GM19025 (cell line): ENCODE data around the gene CTSD.

ENCODE experiments used
- ATAC-seq: cut with Tn5 transposase; IDR thresholded peaks from one replicate; pipeline ENCODE4 v1.9.1; 2021; ENCODE audit warnings: mild to moderate bottlenecking, low read depth, moderate library complexity; ENCODE audit not compliant: unreplicated experiment

The CTSD gene

DNA sequence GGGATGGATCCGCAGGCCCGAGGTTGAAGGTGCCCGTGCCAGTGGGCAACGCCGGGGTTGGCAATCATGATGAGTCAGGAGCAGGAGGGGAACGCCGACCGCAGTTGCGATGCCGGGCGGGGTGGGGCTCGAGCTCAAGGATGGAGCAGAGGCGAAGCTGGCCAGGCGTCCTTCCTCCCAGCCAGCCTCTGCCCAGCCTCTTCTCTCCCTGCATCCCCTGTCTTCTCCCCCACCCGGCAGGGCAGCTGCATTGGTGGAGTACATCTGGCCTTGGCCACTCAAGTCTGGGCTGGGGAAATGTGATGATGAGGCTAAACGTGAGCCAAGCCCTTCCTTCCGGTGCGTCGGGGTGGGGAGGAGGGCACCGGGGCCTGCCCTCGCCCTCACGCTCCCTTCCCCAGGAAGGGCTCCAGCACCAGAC is 17.2 kb downstream of the CTSD start:
- no peak for ATAC-seq

DNA sequence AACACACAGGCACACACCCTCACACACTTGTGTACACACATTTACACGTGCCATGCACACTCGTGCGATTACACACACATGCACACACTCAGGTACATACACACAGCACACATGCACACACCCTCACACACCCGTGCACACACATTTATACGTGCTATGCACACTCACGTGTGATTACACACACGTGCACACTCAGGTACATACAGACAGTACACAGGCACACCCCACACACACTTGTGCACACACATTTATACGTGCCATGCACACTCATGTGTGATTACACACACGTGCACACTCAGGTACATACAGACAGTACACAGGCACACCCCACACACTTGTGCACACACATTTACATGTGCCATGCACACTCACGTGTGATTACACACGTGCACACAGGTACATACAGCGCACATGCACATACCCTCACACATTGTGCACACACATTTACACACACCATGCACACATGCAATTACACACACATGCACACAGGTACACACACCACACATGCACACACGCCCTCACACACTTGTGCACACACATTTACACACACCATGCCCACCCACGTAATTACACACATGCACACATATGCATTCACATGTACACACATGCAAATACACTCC is 17.9 kb downstream of the CTSD start:
- no peak for ATAC-seq

DNA sequence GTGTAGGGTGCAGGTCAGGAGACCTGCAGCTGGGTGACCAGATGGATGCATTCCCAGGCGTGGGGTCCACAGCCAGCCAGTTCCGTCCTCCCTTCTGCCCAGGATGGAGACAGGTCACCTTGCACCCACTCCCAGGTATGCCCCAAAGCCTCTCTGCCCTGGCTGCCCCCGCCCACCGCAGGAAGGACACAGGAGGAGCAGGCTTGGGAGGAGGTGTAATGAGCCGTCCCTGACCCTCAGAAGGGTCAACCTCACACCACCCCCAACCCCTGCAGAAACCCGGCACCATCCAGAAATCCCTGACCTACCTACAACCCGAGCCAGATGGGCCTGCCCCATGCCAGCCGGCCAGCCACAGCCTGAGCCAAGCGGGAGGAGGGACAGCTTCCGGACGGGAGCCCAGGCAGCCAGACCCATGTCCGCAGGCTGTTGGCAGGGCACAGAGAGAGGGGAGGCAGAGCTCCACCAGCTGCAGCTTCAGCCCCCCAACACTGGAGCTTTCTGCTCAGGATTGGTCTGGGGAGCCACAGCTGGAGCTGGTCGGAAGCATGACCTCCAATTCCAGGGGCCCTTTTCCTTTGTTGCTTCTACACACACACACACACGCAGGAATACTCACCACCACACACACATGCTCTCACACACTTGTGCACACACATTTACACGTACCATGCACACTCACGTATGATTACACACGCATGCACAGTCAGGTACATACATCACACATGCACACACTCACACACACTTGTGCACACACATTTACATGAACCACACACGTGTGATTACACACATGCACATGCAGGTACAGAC is 18.6 kb downstream of the CTSD start:
- ATAC-seq = no peak

DNA sequence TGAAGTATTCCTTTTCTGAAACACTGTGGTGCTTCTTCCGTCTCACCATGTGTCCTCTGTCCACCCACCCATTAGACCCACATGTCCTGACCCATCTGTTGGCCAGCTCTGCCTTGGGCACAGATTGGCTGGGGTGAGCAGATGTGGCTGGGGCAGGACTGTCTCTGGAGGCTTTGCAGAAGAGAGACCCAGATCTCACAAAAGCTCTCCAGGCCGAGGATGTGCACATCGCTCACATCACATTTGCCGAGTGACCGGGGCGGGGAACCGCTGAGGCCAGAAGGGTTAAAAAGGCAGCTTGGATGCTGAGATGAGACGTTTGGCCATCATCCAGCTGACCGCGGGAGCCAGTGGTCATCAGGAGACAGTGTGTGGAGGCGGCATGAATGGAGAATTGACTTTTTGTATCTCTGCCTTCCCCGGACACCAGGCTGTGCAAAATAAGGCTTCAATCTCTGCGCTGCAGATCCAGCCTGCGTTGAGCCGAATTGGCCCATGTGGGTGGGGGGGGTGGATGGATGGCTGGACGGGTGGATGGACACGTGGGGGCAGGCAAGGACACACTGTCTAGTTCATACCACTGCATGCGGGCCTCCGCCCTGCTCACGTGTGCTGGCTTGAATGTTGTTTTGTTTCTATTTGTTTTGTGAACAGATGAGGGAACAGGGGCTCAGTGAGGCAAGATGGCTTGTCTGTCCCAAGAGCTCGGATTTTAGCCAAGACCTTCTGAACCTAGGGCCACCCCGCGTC is 19.4 kb downstream of the CTSD start:
- ATAC-seq = no peak

DNA sequence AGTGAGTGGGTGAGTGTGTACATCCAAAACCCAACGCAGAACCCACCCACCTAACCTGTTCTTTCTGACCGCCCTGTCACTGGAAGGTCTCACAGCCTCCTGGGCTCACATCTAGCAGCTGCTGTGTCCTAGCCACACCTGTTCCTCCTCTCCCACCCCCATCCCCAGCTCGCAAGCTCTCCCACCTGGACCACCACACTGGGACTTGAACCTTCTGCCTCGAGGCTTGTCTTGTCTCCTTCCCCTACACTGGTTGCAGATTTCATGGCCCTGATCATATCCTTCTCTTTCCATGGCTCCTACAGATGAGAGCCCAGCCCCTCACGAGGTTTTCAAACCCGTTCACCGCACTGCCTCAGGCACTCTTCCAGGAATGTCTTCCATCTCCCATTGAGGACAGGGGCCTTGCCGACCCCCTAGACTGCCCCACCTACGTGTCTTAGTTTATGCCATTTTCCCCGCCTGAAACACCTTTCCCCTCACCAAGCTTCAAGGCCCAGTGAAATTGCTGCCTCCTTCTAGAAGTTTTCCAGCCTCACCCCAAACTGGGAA is 20.1 kb downstream of the CTSD start:
- no peak for ATAC-seq

DNA sequence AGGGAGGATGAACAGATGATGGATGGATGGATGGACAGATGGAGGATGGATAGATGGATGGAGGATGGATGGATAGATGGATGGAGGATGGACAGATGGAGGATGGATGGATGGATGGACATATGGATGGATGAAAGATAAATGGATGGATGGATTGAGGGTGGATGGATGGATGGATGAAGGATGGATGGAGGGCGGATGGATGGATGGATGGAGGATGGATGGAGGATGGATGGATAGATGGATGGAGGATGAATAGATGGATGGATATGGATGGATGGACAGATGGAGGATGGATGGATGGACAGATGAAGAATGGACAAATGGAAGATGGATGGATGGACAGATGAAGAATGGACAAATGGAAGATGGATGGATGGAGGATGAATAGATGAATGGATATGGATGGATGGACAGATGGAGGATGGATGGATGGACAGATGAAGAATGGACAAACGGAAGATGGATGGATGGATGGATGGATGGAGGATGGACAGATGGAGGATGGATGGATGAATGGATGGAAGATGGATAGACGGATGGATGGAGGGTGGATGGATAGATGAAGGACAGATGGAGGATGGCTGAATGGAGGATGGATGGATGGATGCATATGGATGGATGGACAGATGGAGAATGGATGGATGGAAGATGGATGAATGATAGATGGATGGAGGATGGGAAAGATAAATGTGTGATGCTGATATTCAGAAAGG is 20.7 kb downstream of the CTSD start:
- ATAC-seq = no peak

DNA sequence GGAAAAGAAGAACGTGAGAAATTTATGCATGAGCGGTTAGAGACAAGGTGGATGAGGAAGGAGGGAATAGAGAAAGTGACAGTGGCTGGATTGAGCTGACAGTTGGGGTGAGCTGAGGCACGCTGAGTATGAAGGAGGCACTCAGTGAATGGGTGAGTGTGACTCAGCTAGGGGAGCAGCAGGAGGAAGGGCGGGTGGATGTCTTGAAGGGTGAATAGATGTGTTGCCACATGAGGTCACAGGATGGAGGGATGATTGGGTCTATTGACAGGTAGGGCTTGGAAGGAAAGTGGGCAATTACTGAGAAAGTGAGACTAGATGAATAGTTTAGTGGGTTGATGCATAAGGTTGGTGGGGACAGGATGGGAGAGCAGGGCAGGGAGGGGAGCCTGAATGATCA is 21.4 kb downstream of the CTSD start:
- no peak for ATAC-seq

DNA sequence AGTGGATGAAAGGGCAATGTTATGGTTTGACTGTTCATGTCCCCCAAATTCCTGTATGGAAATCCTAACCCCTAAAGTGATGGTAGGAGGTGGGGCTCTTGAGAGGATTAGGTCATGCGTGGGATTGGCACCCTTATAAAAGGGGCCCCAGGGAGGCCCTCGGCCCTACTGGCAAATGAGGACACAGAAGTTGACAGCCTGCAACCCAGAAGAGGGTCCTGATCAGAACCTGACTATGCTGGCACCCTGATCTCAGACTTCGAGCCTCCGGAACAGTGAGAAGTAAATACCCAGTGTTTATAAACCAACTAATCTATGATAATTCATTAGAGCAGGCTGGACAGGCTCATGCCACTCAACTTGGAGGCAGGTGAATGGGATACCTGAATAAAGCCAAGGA is 22.0 kb downstream of the CTSD start:
- no peak for ATAC-seq

DNA sequence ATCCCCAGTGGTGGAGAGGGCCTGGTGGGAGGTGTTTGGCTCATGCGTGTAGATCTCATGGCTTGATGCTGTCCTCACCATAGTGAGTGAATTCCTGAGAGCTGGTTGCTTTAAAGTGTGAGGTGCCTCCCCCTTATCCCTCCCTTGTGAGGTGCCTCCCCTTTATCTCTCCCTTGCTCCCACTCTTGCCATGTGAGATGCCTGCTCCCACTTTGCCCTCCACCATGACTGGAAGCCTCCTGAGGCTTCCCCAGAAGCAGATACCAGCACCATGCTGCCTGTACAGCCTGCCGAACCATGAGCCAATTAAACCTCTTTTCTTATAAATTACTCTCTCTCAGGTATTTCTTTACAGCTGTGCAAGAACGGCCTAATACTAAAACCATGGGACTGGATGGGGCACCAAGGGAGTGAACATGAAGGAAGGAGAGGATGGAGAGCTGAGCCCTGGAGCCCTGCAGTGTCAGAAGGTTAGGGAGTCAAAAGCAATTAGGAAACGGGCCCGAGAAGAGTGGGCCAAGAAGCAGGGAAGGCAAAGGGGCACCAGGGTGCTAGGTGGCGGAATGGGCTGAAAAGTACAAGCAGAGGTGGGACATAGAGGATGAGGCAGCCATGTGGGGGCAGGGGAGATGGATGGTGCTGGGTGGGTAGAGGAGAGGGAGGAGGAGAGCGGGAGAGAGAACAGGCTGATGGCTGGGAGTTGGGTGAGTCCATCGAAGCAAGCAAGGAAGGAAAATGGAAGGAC is 22.8 kb downstream of the CTSD start:
- no peak for ATAC-seq

DNA sequence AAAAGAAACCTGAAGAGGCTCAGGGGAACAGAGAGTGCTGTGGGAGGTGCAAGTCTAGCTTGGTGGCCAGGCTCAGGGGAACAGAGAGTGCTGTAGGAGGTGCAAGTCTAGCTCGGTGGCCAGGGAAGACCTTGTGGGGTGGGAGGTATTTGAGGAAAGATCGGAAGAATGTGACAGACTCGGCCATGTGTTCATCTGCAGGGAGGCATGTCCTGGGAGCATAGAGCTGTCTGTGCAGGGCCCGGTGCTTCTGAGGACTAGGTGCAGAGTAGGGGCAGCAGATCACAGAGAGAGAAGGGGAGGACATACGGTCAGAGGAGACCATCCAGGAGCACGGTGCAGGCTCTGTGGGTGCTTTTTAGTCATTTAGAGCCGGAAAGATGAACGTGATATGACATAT is 24.2 kb downstream of the CTSD start:
- ATAC-seq = no peak

DNA sequence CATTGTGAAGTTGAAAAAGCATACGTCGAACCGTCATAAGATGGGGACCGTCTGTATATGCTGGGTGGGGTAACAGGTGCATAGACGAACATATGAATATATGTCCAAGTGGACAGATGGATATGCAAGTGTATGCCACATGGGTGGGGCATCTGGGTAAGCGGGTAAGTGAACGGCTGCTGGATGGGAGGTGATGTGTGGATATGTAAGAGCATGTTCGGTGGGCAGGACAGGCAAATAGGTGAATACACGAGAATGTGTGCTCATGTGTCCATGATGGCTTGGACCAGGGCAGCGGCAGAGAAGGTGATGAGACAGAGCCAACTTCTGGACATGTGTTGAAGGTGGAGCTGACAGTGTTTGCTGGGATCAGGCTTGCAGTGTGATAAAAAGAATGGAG is 25.3 kb downstream of the CTSD start:
- ATAC-seq = no peak

DNA sequence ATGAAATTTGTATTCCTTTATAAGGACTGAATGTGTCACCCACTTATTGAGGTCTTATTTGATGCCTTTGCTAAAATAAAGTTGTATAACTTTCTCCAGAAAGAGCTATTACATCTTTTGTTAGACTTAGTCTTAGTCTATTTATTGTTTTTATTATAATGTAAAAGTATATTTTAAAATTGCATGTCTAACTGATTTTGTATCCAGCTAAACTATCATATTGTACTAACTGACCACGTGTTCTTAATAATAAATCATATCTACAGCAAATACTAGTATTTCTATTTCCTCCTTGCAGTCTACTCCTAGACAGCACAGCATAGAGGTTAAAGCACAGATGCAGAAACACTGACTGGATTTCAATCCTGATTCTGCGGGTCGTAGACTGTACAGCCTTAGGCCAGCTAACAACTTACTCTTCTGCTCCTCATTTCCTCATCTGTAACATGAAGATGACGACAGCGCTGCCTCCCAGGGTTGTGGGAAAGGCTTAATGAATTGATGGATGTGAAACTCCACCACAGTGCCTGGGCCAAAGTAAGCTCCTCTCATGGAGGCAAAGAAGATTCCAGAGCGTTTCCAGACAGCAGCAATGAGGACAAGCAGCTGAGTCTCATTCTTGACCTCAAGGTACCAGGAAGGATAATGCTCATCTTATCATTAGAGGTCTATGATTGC is 26.5 kb downstream of the CTSD start:
- ATAC-seq = no peak

DNA sequence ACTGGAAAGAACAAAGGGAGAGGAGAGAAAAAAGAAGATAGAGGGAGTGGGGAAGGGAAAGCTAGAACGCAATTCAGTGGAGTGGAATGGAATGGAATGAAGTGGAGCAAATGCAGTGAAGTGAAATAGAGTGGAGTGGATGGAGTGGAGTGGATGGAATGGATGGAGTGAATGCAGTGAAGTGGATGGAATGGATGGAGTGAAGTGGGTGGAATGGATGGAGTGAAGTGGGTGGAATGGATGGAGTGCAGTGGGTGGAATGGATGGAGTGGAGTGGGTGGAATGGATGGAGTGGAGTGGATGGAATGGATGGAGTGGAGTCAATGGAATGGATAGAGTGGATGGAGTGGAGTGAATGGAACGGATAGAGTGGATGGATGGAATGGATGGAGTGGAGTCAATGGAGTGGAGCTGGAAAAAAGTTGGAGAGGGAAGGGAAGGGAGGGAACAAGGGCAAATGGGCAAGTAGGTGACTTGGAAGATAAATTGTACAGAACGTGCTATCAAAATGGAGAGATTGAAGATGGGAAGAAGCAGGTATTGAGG is 27.2 kb downstream of the CTSD start:
- no peak for ATAC-seq

DNA sequence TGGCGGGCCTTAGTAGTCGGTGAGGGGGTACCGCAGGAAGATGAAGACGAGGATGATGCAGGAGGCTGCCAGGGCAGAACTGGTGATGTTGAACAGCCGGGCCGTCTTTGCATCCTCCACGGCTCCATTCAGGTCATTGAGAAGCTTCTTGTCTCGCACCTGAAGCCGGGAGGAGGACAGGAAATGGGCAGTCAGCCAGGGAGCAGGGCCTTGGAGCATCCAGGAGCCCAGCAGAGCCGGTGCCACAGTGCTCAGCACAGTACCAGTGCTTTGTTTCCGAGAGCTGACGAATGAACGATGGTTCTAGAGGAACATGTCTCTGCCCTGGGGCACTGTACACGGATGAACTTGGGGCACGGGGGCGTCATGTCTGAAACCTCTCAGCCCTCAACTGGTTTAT is 28.5 kb downstream of the CTSD start:
- ATAC-seq = no peak

DNA sequence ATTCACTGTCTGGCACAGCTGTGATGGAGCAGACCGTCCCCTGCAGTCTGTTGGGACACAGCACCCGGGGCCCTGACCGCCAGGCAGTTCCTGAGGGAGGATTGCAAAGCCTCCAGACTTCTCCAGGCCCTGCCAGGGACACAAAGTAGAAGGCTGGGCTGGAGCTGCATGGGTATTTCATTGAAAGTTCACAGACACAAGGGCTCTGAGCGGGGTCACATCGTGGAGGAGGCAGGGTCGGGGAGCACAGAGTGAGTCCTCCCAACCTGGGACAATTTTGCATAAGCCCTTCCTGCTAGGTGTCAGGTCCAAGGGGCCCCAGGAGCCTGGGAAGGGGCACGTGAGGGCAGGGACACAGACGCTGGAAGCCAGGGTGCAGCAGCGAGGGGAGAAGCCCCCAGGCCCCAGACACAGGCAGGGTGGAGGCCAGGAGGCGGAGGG is 29.1 kb downstream of the CTSD start:
- no peak for ATAC-seq

DNA sequence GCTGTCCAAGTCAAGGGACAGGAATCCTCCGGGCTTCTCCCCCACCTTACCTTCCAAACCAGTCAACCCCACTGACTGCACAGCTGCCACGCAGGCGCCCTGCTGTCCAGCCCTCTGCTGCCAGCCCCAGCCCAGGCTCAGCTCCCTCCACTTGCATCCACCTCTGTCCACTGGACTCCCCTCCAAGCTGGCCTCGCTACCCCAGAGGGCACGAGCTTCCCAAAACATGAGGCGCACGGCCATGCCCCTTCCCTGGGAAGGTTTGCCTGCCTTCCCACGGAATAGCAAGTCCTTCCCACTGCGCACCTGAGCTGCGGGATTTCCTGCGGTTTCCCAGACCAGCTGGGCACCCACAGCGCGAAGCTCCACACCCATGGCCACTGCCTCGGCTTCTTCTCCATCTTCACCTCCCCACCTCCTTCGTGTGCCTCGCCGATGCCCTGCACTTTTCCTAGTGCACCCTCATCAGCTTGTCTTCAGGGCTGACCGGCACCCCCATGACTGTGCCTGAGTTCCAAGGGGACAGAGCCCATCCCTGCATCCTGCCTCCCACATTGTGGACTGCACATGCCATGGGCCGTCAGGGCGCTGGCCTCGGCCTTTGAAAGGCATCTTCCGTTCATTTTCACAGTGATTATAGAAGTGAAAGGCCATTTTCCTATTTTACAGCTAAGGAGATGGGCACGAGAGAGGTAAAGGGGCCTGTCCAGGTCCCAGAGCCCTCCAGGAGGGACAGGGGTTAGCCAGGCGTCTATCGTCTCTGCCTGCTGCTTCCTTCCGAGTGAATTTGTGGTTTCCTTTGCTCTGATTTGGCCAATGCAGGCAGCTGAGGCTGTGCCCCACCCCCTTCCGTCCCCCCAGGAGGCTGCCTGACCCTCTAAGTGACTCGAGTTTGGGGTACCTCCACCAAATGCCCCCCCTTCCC is 29.7 kb downstream of the CTSD start:
- no peak for ATAC-seq

DNA sequence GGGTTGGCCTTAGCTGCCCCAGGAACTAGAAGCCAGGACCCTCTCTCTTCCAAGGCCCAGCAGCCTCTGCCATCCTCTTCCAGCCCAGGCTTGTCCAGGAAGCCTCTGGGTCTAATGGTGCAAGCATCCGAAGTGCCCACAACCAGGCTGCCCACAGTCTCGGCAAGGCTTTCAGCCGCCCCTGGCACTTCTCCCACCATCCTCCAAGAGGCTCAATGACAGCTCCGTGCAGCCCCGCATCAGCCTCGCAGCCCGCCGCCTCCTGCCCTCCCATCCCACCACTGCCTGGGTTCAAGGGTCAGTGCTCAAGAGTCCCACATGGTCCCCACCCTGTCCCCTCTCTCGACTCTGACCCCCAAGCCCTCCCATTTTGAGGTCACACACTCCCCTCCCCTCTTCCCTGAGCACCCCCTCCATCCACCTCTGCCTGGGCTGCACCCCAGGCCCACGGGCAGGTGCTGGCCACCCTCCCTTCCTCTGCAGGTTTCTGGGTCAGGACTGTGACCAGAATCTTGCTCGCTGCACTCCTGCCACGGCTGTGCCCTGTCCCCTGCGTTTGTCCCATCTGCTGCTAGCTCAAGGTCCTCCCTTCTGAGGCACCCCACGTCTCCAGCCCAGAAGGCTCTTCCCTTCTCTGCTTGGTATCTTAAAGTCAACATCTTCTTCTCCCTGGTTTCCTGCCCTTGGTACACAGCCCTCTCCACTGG is 30.6 kb downstream of the CTSD start:
- ATAC-seq = no peak
